ENCODE data around the gene CLIC3. TPM values are rescaled to one million over a fixed set of nuclear protein-coding genes. Genes with fewer than 3 reads are reported as not detected.

CLIC3 gene
- total RNA-seq, 1 experiment from 2014 or later, result not detected

DNA sequence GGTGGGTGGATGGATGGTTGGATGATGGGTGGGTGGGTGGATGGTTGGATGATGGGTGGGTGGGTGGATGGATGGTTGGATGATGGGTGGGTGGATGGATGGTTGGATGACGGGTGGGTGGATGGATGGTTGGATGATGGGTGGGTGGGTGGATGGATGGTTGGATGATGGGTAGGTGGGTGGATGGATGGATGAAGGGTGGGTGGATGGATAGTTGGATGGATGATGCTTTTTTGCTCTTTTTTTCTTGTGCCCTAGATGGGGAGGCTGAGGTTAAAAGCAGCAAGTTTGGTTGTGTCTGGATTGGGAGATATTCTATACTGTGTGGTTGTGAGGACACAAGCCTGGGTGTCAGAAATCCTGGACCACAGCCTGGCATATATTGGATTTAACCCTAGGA, 38.9 kb downstream of the CLIC3 start:
- Histone ChIP-seq H3K27ac (ENCODE audit: low read depth, low read length, poor library complexity, severe bottlenecking) (no peak overlapping the region), H3K4me3 (ENCODE audit: low read depth, low read length, poor library complexity, severe bottlenecking) (no peak overlapping the region), H3K36me3 (ENCODE audit: insufficient read depth, low read length, poor library complexity, severe bottlenecking) (no peaks in the 10 kb centered on the region), H3K27me3 (replicated peaks; ENCODE audit: insufficient read depth, low read depth, low read length, poor library complexity) (no peaks in the 10 kb centered on the region), H3K4me1 (ENCODE audit: insufficient read depth, low read length, poor library complexity, severe bottlenecking) (no peaks in the 10 kb centered on the region), H3K9me3 (ENCODE audit: low read depth, low read length, poor library complexity, severe bottlenecking) (no peaks in the 10 kb centered on the region)
- intact Hi-C loops (cut with micrococcal nuclease; ENCODE audit: unreplicated experiment), result no loop called here
- BruUV-seq (replicated peaks), result no TSS peak
- TF ChIP-seq, protein P1, sequence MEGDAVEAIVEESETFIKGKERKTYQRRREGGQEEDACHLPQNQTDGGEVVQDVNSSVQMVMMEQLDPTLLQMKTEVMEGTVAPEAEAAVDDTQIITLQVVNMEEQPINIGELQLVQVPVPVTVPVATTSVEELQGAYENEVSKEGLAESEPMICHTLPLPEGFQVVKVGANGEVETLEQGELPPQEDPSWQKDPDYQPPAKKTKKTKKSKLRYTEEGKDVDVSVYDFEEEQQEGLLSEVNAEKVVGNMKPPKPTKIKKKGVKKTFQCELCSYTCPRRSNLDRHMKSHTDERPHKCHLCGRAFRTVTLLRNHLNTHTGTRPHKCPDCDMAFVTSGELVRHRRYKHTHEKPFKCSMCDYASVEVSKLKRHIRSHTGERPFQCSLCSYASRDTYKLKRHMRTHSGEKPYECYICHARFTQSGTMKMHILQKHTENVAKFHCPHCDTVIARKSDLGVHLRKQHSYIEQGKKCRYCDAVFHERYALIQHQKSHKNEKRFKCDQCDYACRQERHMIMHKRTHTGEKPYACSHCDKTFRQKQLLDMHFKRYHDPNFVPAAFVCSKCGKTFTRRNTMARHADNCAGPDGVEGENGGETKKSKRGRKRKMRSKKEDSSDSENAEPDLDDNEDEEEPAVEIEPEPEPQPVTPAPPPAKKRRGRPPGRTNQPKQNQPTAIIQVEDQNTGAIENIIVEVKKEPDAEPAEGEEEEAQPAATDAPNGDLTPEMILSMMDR (conservative IDR thresholded peaks at IDR 0.05; ENCODE audit: low read depth, low read length), result no peak
- no peak for TF ChIP-seq EZH2 (IDR thresholded peaks at IDR 0.05; ENCODE audit: borderline replicate concordance, low read depth, low read length, poor library complexity, severe bottlenecking)
- POLR2A ChIA-PET (ENCODE audit: low non-redundant PET), result no interaction called here
- no peak for DNase-seq (ENCODE audit: low spot score)
- CTCF ChIA-PET, result no interaction called here

DNA sequence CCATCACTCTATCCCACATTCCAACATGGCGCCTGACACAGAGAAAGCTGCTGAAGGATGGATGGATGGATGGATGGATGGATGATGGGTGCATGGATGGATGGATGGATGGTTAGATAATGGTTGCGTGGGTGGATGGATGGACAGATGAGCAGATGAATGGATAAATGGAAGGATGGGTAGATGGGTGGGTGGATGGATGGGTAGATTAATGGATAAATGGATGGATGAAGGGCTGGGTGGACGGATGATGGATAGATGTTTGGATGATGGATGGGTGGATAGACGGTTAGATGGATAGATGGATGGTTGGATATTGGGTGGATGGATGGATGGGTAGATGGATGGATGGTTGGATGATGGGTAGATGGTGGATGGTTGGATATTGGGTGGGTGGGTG, 39.8 kb downstream of the CLIC3 start:
- Histone ChIP-seq H3K27me3 (replicated peaks; ENCODE audit: insufficient read depth, low read depth, low read length, poor library complexity) (no peaks in the 10 kb centered on the region), H3K4me1 (ENCODE audit: insufficient read depth, low read length, poor library complexity, severe bottlenecking) (no peaks in the 10 kb centered on the region), H3K4me3 (ENCODE audit: low read depth, low read length, poor library complexity, severe bottlenecking) (no peak overlapping the region), H3K36me3 (ENCODE audit: insufficient read depth, low read length, poor library complexity, severe bottlenecking) (no peaks in the 10 kb centered on the region), H3K27ac (ENCODE audit: low read depth, low read length, poor library complexity, severe bottlenecking) (no peak overlapping the region), H3K9me3 (ENCODE audit: low read depth, low read length, poor library complexity, severe bottlenecking) (no peaks in the 10 kb centered on the region)
- no peak for TF ChIP-seq EZH2 (IDR thresholded peaks at IDR 0.05; ENCODE audit: borderline replicate concordance, low read depth, low read length, poor library complexity, severe bottlenecking)
- TF ChIP-seq, protein P1 (conservative IDR thresholded peaks at IDR 0.05; ENCODE audit: low read depth, low read length), result no peak
- intact Hi-C loops (cut with micrococcal nuclease; ENCODE audit: unreplicated experiment), result no loop called here
- no peak for DNase-seq (ENCODE audit: low spot score)
- CTCF ChIA-PET, result no interaction called here
- POLR2A ChIA-PET (ENCODE audit: low non-redundant PET), result interaction anchor here (0.7 kb wide), 1 partner anchor 13 kb away, joined by 5 read pairs; no protein-coding TSS in a partner anchor
- BruUV-seq (replicated peaks), result no TSS peak

DNA sequence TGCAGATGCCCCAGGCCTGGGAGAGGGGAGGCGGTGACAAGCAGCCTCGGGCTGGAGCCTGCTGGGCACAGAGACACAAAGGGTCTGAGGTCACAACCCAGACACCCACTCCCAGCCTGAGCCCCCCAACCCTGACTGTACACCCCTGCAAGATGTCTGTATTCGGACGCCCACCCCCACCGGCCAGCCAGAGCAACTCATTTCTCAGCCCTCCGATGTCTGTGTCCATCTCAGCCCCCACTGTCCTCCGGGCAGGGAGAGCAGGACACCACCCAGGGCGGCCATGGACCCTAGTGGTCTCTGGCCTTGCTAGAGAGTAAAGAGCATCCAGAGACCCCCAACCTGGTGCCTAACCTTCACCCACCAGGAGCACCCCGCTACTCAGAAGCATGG, 40.4 kb downstream of the CLIC3 start:
- no peak overlapping the region for H3K4me3 ChIP-seq (ENCODE audit: low read depth, low read length, poor library complexity, severe bottlenecking)
- CTCF ChIA-PET, result no interaction called here
- no peak overlapping the region for H3K27ac ChIP-seq (ENCODE audit: low read depth, low read length, poor library complexity, severe bottlenecking)
- POLR2A ChIA-PET (ENCODE audit: low non-redundant PET), result interaction anchor here (0.7 kb wide), 1 partner anchor 14 kb away, joined by 5 read pairs; no protein-coding TSS in a partner anchor
- no peaks in the 10 kb centered on the region for H3K27me3 ChIP-seq (replicated peaks; ENCODE audit: insufficient read depth, low read depth, low read length, poor library complexity)
- TF ChIP-seq EZH2 (IDR thresholded peaks at IDR 0.05; ENCODE audit: borderline replicate concordance, low read depth, low read length, poor library complexity, severe bottlenecking), result no peak
- TF ChIP-seq, protein P1 (conservative IDR thresholded peaks at IDR 0.05; ENCODE audit: low read depth, low read length), result no peak
- no peaks in the 10 kb centered on the region for H3K4me1 ChIP-seq (ENCODE audit: insufficient read depth, low read length, poor library complexity, severe bottlenecking)
- intact Hi-C loops (cut with micrococcal nuclease; ENCODE audit: unreplicated experiment), result no loop called here
- BruUV-seq (replicated peaks), result no TSS peak
- no peaks in the 10 kb centered on the region for H3K9me3 ChIP-seq (ENCODE audit: low read depth, low read length, poor library complexity, severe bottlenecking)
- no peak for DNase-seq (ENCODE audit: low spot score)
- H3K36me3 ChIP-seq (ENCODE audit: insufficient read depth, low read length, poor library complexity, severe bottlenecking), result no peaks in the 10 kb centered on the region

All from A673 (cell line).